Skin of body (tissue), 2 donors: ENCODE measurements around the gene MCM3. TPM values are rescaled to one million over a fixed set of nuclear protein-coding genes. Genes with fewer than 3 reads are reported as not detected.

Experiments
- DNase-seq: peaks from one replicate; lab custom pipeline; 2025; lab: John Stamatoyannopoulos, UW
- total RNA-seq: library from RNA; depleted of rRNA; stranded (reverse); fragments of >200 nt; gene quantifications from one replicate; pipeline ENCODE4 v1.2.3, GENCODE V29; 2014

MCM3 gene
- total RNA-seq, 1 donor from 2014 or later, result 40.9 TPM

- DNase-seq, result no peak
These were observed 33.4 kb downstream of the MCM3 start for GRCh38 chr6:52251113-52251512.

- DNase-seq, result no peak
These were observed 35.5 kb downstream of the MCM3 start for GRCh38 chr6:52249078-52249477.

- DNase-seq, result no peak
These were observed 39.1 kb downstream of the MCM3 start for GRCh38 chr6:52245425-52245824.

DNA sequence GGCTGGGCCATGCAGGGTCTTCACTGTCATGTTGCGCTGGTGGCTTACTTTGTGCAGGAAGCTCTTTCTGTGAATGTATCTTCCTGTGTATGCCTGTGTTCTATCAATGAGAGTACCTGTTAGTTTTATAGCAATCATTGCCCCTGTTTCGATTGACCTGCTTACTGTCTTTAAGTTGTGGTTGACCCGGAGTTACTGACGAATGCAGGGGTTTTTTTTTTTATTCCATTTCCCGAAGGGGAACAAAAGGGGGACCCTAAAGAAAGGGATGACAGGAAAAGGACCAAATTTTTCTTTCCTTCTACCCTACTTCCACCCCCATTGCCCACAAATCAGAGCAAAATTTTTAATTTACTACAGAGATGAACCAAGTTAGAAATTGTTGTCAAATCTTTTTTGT is 40.1 kb downstream of the MCM3 start, which contains the start of gene IL17F:
Gene IL17F (minus strand): TSS at position 101 of the 400 bp plus-strand sequence. CDS start 71 bp downstream, at position 30.
- DNase-seq, result no peak

- no peak for DNase-seq
These were observed 41.2 kb downstream of the MCM3 start for GRCh38 chr6:52243282-52243893.

- no peak for DNase-seq
These were observed 42.7 kb downstream of the MCM3 start for GRCh38 chr6:52241819-52242218.

GRCh38 chr6:52233975-52234823 is 50.3 kb downstream of the MCM3 start:
- no peak for DNase-seq

GRCh38 chr6:52233005-52233404 is 51.5 kb downstream of the MCM3 start:
- DNase-seq, result no peak

DNA sequence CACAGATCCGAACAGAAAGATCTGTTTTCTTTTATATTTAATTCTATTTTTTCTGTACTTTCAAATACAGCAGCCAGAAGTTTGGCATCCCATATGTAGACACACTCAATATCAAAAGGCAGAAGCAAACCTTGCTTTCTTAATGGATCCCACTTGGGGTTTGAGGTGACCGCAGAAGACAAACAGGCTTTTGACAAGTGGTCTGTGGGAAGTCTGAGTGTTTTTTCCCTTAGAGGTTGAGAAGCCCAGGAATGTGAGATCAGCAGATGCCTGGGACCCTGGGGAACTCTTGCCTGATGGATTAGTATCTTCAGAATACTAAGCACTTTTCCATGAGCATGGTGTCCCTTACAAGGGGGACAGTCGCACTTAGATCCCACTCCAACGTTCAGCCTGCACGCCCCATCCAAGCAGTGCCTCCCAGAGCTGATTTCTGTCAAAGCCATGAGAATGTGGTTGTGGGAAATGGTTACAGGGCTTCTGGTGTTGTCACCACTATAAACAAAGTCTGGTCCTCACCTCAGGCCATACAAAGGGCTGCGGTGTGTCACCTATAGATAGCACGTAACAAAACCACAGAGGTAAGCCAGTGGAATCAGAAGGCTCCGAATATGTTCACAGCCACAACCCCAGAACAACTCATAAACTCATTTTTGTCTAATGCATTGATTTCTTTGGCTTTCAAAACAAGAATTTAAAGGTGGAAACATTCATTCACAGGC is 53.0 kb downstream of the MCM3 start:
- DNase-seq, result no peak

DNA sequence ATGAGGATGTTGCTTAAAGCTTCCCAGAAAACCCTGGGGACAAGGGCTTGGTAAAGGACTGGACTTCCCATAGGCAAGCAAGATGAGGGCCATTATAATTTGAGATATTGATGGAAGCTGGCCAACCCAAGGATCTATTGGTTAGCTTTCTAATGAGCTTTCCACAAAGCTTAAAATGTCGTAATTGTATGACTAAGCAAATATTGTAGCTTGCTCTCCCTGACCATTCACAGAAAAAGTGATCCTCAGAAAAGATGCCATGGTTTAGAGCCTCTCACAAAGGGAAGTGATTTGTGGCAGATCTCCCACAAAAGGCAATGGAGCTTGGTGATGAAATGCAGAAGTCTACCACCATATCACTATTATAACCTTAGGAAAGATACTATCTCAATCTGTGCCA is 53.9 kb downstream of the MCM3 start:
- no peak for DNase-seq

GRCh38 chr6:52227495-52227894 is 57.0 kb downstream of the MCM3 start:
- DNase-seq, result no peak

DNA sequence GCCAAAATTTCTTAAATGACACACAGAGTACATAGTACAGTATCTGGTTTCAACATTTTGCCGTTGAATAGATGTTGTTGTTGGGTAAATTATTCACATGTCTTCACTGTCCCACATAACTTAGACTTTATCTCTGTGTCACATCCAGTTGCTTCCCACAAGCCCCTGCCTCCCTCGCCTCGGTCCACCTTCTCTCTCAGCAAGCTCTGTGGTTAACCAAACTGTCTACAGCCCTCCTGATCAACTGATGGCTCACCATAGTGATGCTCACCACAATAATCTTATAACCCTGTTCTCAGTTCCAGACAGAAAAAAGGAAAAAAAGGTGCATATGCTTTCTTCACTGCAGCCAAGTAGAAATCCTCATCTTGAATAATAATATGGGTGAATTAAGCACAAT is 63.2 kb downstream of the MCM3 start:
- DNase-seq, result no peak

GRCh38 chr6:52217761-52218160 is 66.8 kb downstream of the MCM3 start:
- DNase-seq, result no peak

DNA sequence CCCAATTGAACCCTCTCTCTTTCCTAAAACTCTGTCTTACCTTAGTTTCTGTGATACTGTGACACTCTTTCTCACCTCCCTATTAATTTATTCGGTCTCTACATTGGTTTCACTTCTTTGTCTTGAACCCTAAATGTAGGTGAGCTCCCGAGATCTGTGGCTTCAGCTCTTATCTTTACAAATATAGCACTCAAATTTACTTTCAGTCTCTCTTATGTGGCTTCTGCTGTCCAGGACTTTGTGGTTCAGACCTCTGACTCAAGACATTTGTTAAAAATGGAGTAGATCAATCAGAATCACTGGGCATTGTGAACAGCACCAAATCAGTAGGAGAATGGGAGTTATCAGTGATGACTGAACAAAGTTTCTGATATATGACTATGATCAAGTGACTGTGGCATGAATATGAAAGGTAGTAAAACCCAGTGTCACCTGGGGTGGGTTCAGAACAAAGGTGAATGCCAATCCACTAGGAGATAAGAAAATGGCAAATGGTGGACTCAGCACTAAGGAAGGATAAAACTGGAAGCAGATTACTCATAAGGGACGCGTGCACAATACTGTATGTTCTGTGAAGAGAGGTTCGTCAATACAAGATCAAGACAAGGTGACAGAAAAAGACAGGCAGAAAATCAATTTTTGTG is 67.5 kb downstream of the MCM3 start:
- DNase-seq, result no peak

- no peak for DNase-seq
These were observed 68.8 kb downstream of the MCM3 start for GRCh38 chr6:52215787-52216186.

Other genes starting within 250 kb of the MCM3 start
- gene PKHD1, start 197.1 kb downstream of the MCM3 start, total RNA-seq, result 1.3 TPM
- gene IL17A, start 98.4 kb downstream of the MCM3 start, total RNA-seq, result not detected
- gene IL17F, start 40.2 kb downstream of the MCM3 start, total RNA-seq, result not detected
- gene PAQR8, start 77.4 kb upstream of the MCM3 start, total RNA-seq, result 4.1 TPM
- 22.7 TPM for gene EFHC1, start 135.6 kb upstream of the MCM3 start, total RNA-seq